Liver (tissue), 9 donors: ENCODE results near the gene AGR2. TPM values are rescaled to one million over a fixed set of nuclear protein-coding genes. Genes with fewer than 3 reads are reported as not detected.

Source experiments
- DNase-seq: peaks from one replicate; pipeline ENCODE4 v3.0.0-alpha.2; 2017; ENCODE audit warnings: low spot score
- H3K27ac ChIP-seq, 2 donors: one replicate each; pipeline ENCODE4 v1.7.0; 2013; ENCODE audit warnings: inconsistent platforms in 2 of 2, low read length in 2 of 2, control low read depth in 1 of 2, low read depth in 1 of 2, mild to moderate bottlenecking in 1 of 2
- H3K27me3 ChIP-seq, 4 donors: one replicate each; pipeline versions ENCODE4 v1.6.1 to v1.7.0; 2013; ENCODE audit warnings: low read length in 3 of 4, inconsistent platforms in 1 of 4, mild to moderate bottlenecking in 1 of 4, moderate library complexity in 1 of 4; ENCODE audit not compliant: control insufficient read depth in 4 of 4, insufficient read depth in 4 of 4
- H3K36me3 ChIP-seq, 4 donors: one replicate each; pipeline versions ENCODE4 v1.6.1 to v1.7.0; 2013; ENCODE audit warnings: low read length in 3 of 4, mild to moderate bottlenecking in 3 of 4, low read depth in 1 of 4, moderate library complexity in 1 of 4; ENCODE audit not compliant: control insufficient read depth in 4 of 4, insufficient read depth in 3 of 4
- H3K4me1 ChIP-seq, 4 donors: one replicate each; pipeline versions ENCODE4 v1.6.1 to v1.7.0; 2013; ENCODE audit warnings: low read length in 3 of 4, mild to moderate bottlenecking in 3 of 4, moderate library complexity in 1 of 4; ENCODE audit not compliant: control insufficient read depth in 4 of 4, insufficient read depth in 4 of 4
- H3K4me3 ChIP-seq, 3 donors: one replicate each; pipeline versions ENCODE4 v1.6.1 to v1.7.0; 2013; ENCODE audit warnings: low read length in 3 of 3, control low read depth in 1 of 3, low read depth in 1 of 3, mild to moderate bottlenecking in 1 of 3
- H3K9ac ChIP-seq, 2 donors: one replicate each; pipeline ENCODE4 v1.7.0; 2013; ENCODE audit warnings: low read length in 2 of 2, mild to moderate bottlenecking in 2 of 2, moderate library complexity in 2 of 2, control low read depth in 1 of 2, low read depth in 1 of 2
- H3K9me3 ChIP-seq, 4 donors: one replicate each; pipeline versions ENCODE4 v1.6.1 to v1.7.0; 2013; ENCODE audit warnings: low read length in 3 of 4; ENCODE audit not compliant: control insufficient read depth in 4 of 4
- ATF3 ChIP-seq: IDR thresholded peaks from 2 replicates; pipeline ENCODE4 v1.6.1; 2016; ENCODE audit warnings: antibody characterized with exemption
- CTCF ChIP-seq: fragments of 150-350 bp; IDR thresholded peaks from 2 replicates; pipeline ENCODE4 v1.5.1; 2017; ENCODE audit warnings: improper control_type of control experiment, low read depth, low read length; ENCODE audit not compliant: missing input control
- EGR1 ChIP-seq, 2 donors: IDR thresholded peaks; 2 replicates each; pipeline ENCODE4 v1.6.1; 2016 to 2018; ENCODE audit warnings: antibody characterized with exemption in 2 of 2, low read depth in 2 of 2
- FOXA1 ChIP-seq: IDR thresholded peaks from 2 replicates; pipeline ENCODE4 v1.6.1; 2016; ENCODE audit warnings: antibody characterized with exemption
- FOXA2 ChIP-seq: IDR thresholded peaks from 2 replicates; pipeline ENCODE4 v1.6.1; 2016; ENCODE audit warnings: antibody characterized with exemption
- GABPA ChIP-seq, 2 donors: IDR thresholded peaks in 1 of 2; conservative IDR thresholded peaks in 1 of 2; 2 replicates each; pipeline ENCODE4 v1.6.1; 2016; ENCODE audit warnings: antibody characterized with exemption in 2 of 2, mild to moderate bottlenecking in 1 of 2, moderate library complexity in 1 of 2
- HNF4A ChIP-seq, 2 donors: conservative IDR thresholded peaks; 2 replicates each; pipeline ENCODE4 v1.6.1; 2016; ENCODE audit warnings: antibody characterized with exemption in 2 of 2, mild to moderate bottlenecking in 2 of 2
- HNF4G ChIP-seq: IDR thresholded peaks from 2 replicates; pipeline ENCODE4 v1.6.1; 2016; ENCODE audit warnings: antibody characterized with exemption
- JUND ChIP-seq, 2 donors: IDR thresholded peaks; 2 replicates each; pipeline ENCODE4 v1.6.1; 2016; ENCODE audit warnings: antibody characterized with exemption in 2 of 2
- MAX ChIP-seq: IDR thresholded peaks from 2 replicates; pipeline ENCODE4 v1.6.1; 2016; ENCODE audit warnings: antibody characterized with exemption
- NR2F2 ChIP-seq: IDR thresholded peaks from 2 replicates; pipeline ENCODE4 v1.6.1; 2016; ENCODE audit warnings: antibody characterized with exemption
- RAD21 ChIP-seq, 2 donors: IDR thresholded peaks; 2 replicates each; pipeline ENCODE4 v1.6.1; 2016; ENCODE audit warnings: antibody characterized with exemption in 2 of 2, mild to moderate bottlenecking in 2 of 2
- REST ChIP-seq: IDR thresholded peaks from 2 replicates; pipeline ENCODE4 v1.6.1; 2016; ENCODE audit warnings: antibody characterized with exemption, mild to moderate bottlenecking
- RXRA ChIP-seq, 2 donors: IDR thresholded peaks; 2 replicates each; pipeline ENCODE4 v1.6.1; 2017 to 2018; ENCODE audit warnings: antibody characterized with exemption in 2 of 2, mild to moderate bottlenecking in 1 of 2
- SP1 ChIP-seq: IDR thresholded peaks from 2 replicates; pipeline ENCODE4 v1.6.1; 2018; ENCODE audit warnings: antibody characterized with exemption, mild to moderate bottlenecking
- TAF1 ChIP-seq: conservative IDR thresholded peaks from 2 replicates; pipeline ENCODE4 v1.6.1; 2016; ENCODE audit warnings: antibody characterized with exemption, mild to moderate bottlenecking
- YY1 ChIP-seq: IDR thresholded peaks from 2 replicates; pipeline ENCODE4 v1.6.1; 2016; ENCODE audit warnings: antibody characterized with exemption, mild to moderate bottlenecking
- ZBTB33 ChIP-seq: IDR thresholded peaks from 2 replicates; pipeline ENCODE4 v1.6.1; 2016; ENCODE audit warnings: antibody characterized with exemption
- WGBS: extraction: QIAGEN DNeasy Blood & Tissue Kit; methylation state at CpG from one replicate; pipeline ENCODE4 v1.1.7; 2013; 5-methylcytosine and 5-hydroxymethylcytosine counted together
- polyA plus RNA-seq, 2 donors: library from polyadenylated mRNA; stranded (reverse) in 1 of 2; unstranded in 1 of 2; fragments of 200-250 nt in 1 of 2; fragments of >200 nt in 1 of 2; fragmentation: Nextera tagmentation in 1 of 2; extraction: Ambion mirVana in 1 of 2; gene quantifications; one replicate each; pipeline versions ENCODE4 v1.2.1 to v1.2.3, GENCODE V29; 2013 to 2015
- total RNA-seq, 2 donors: library from RNA; depleted of rRNA; stranded (reverse); fragments of >200 nt; gene quantifications; one replicate each; pipeline ENCODE4 v1.2.3, GENCODE V29; 2014
- donor health status: healthy.
- donor health status: healthy.
- donor health status: healthy.
- donor health status: healthy.
- donor health status: healthy.

The AGR2 gene
- total and polyA plus RNA-seq, 4 donors: 0.37 to 0.45 TPM; not detected in 2

- no peak overlapping the region for H3K4me3 ChIP-seq
- no peaks in the 10 kb centered on the region for H3K9me3 ChIP-seq
- H3K27ac ChIP-seq: no peak overlapping the region
- TF ChIP-seq GABPA (IDR thresholded peaks at IDR 0.05 in 1 of 2, conservative IDR thresholded peaks at IDR 0.05 in 1 of 2): peak; percentile 34 to 64
- no peak for TF ChIP-seq NR2F2
- no peak for TF ChIP-seq CTCF
- TF ChIP-seq RAD21 (IDR thresholded peaks at IDR 0.05): no peak
- TF ChIP-seq FOXA1: no peak
- no peak for TF ChIP-seq JUND (IDR thresholded peaks at IDR 0.05)
- TF ChIP-seq HNF4G: no peak
- peak in 1 of 2 donors; percentile 46 for TF ChIP-seq HNF4A (conservative IDR thresholded peaks at IDR 0.05)
- TF ChIP-seq TAF1: no peak
- TF ChIP-seq SP1: peak; percentile 15
- TF ChIP-seq FOXA2: peak; percentile 52
- TF ChIP-seq YY1: peak; percentile 23
- no peak for TF ChIP-seq RXRA (IDR thresholded peaks at IDR 0.05)
- no peak for TF ChIP-seq EGR1 (IDR thresholded peaks at IDR 0.05; ENCODE audit: low read depth in 2 of 2)
- no peak for TF ChIP-seq ZBTB33
- TF ChIP-seq REST: no peak
- no peak for TF ChIP-seq MAX
- TF ChIP-seq ATF3: no peak
- no peak for DNase-seq
- H3K36me3 ChIP-seq: no peaks in the 10 kb centered on the region
- H3K9ac ChIP-seq: no peak overlapping the region
- WGBS: 26% methylated on average over 4 of the region's 4 CpGs
- no peaks in the 10 kb centered on the region for H3K4me1 ChIP-seq
- no peaks in the 10 kb centered on the region for H3K27me3 ChIP-seq
Observed at GRCh38 chr7:16743236-16743635, 61.6 kb downstream of the AGR2 start.
